Esophagus muscularis mucosa (tissue), 3 donors: ENCODE results near the gene ARAP1.

Experiments used
- CTCF ChIP-seq, 3 experiments: fragments of 200-600 bp in 2 of 3; fragments of 450-650 bp in 1 of 3; sonication (generic) in 2 of 3; IDR thresholded peaks; one replicate each; pipeline ENCODE4 v1.5.1; 2017 to 2019; ENCODE audit warnings: antibody characterized with exemption in 3 of 3, mild to moderate bottlenecking in 2 of 3, moderate library complexity in 1 of 3
- POLR2A ChIP-seq: fragments of 450-650 bp; IDR thresholded peaks from one replicate; pipeline ENCODE4 v1.6.1; 2017; ENCODE audit warnings: antibody characterized with exemption, moderate library complexity, mild to moderate bottlenecking, low read depth
- POLR2AphosphoS5 ChIP-seq, 2 donors: sonication (generic); formaldehyde crosslinking; IDR thresholded peaks; one replicate each; pipeline ENCODE4 v1.6.1; 2017; ENCODE audit warnings: antibody characterized with exemption in 2 of 2

- TF ChIP-seq CTCF (IDR thresholded peaks at IDR 0.05) (no peak), POLR2A (no peak), POLR2AphosphoS5 (IDR thresholded peaks at IDR 0.05) (no peak)
These were observed 116.8 kb downstream of the ARAP1 start for GRCh38 chr11:72635309-72635915.
